A549 treated with AZD2906 at 1 μM for 4 hours (cell line): ENCODE measurements around the gene SH2B3. TPM values are rescaled to one million over a fixed set of nuclear protein-coding genes. Genes with fewer than 3 reads are reported as not detected.

Source experiments
- total RNA-seq: library from RNA; stranded (reverse); fragments of 200-300 nt; extraction: Qiagen RNA extraction; gene quantifications from 5 replicates; pipeline ENCODE4 v1.2.3, GENCODE V29; 2022

SH2B3 gene
- 4.6 to 5.4 TPM (median 4.6 TPM) in 5 replicates for total RNA-seq

DNA sequence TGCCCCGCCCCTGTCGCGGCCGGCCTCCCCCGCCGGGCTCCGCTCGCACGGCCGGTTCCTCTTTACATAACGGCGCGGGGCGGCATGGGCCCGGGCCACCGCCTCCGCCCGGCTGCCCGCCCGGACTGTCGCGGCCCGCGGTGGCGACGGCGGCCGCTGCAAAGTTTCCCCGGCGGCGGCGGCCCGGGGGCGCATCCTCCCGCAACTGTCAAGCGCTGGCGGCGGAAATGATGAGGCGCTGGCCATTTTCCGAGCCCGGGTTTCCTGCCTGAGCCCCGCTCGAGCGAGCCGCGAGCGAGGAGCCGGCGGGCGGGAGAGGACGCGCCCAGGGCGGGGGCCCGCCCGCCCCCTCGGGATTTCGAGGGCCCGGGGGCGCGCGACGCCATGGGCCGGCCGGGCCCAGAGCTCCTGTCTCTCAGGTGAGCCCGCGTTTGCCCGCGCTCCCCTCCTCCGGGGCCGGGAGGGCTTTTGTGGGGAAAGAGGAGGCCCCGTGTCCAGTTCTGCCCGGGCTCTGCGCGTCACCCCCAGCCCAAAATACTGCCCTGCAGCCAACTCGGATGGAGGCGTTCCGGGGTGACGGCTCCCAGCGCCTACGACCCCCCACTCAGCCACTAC is at the start of gene SH2B3:
TSS of gene SH2B3 (plus strand) at position 65 of the 615 bp plus-strand sequence. CDS start 12,223 bp downstream, outside the sequence.

DNA sequence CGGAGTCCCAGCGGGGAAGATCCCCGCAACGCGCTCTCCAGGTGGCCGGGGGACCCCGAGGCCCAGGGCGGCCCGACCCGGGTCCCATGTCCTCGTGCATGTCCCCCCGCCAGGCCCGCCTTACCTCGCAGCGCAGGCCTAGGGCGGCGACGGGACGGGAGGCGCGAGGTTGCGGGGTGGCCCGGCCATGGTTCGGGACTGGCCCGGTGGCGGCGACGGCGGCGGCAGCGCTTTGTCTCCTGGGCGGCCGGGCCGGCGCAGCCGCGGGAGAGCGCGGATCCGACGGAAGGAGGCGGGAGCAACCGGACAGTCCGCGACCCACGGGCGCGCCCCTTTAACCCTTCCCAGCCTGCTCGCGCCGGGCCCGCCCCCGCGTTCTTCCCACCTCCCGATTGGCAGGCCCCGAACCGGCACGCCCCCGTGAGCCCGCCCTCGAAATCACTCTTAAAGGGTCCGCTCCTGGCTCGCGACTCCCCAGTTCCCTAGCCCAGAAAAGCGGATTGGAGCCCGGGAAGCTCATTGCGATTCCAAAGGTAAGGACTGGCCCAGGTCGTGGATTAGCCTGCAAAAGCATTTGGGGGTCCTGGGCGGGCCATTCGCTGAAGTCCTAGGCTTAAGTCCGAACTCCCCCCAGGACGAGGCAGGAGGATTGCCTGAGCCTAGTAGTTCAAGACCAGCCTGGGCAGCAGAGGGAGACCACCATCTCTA is 36.8 kb upstream of the SH2B3 start, which contains the start of gene PHETA1:
TSS of gene PHETA1 (minus strand) at position 308 of the 708 bp plus-strand sequence. CDS start 5,668 bp downstream, outside the sequence.

Other genes starting within 250 kb of the SH2B3 start
- gene PHETA1, start 36.8 kb upstream of the SH2B3 start, total RNA-seq, result 8.3 to 9.9 TPM (median 9.0 TPM) in 5 replicates
- 42.6 to 54.6 TPM (median 52.5 TPM) in 5 replicates for gene ATXN2, start 193.4 kb downstream of the SH2B3 start, total RNA-seq